ENCODE results near the gene MRPL24. TPM values are rescaled to one million over a fixed set of nuclear protein-coding genes. Genes with fewer than 3 reads are reported as not detected.
A peak's percentile ranks its signal among the peaks of the same experiment; 100 is the strongest.

The MRPL24 gene
- total and polyA plus RNA-seq, 2 of the 13 experiments (the other 11 are each of a cell fraction or from before 2014, with no cell fraction given) = 38.1 to 42.9 TPM

DNA sequence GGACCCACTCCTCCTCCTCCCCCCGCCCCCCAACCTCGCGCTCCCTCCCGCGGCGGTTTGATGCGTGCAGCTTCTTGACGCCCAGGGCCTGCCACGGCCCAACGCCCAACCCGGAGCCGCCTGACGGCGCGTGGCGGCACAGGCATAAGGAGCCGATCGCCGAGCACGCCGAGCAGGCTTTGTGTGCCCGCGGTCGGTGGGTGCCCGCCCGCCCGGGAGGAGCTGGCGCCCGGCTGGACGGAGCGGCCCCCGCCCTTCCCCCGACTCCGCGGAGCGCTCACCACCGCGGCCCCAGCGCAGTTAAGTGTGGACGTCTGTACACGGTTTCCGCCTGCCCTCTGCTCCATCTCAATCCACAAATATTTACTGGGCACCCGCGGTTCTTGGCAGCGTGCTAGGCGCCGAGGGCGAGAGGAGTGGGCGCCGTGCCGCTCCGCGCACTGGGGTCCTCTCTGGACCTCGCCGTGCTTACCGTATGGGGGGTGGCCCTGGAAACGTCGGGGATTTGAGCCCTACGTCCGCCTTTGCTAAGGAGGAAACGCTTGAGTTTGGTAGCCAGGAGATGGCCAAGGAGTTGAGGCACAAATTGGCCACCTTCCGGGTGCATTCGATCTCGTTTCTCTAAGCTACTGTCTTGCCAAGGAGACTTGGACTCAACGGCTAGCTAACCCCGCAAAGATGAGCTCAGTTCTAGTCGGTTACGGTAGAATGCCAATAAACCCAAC, 11.0 kb upstream of the MRPL24 start (continued):
- TF ChIP-seq NR2F2 (IDR thresholded peaks at IDR 0.05; ENCODE audit: borderline replicate concordance, low read depth) (no peak), RCOR2 (CRISPR knock-in tag; IDR thresholded peaks at IDR 0.05) (no peak), ELF3 (CRISPR knock-in tag; IDR thresholded peaks at IDR 0.05) (no peak; the same call in 1 of the 2 replicates), HHEX (CRISPR knock-in tag; IDR thresholded peaks at IDR 0.05) (no peak), PHF5A (CRISPR knock-in tag; IDR thresholded peaks at IDR 0.05; ENCODE audit: low read depth, unreplicated experiment) (peak; percentile 71), SYNCRIP (IDR thresholded peaks at IDR 0.05; ENCODE audit: insufficient read depth, low read depth, low read length) (no peak), ZBTB38 (CRISPR knock-in tag; IDR thresholded peaks at IDR 0.05) (peak; percentile 48; the same call in 1 of the 2 replicates), NONO (IDR thresholded peaks at IDR 0.05) (no peak), NONO (CRISPR knock-in tag; conservative IDR thresholded peaks at IDR 0.05) (peak; percentile 97), ZNF567 (CRISPR knock-in tag; IDR thresholded peaks at IDR 0.05; ENCODE audit: borderline replicate concordance) (0 out of 2 replicates have a peak, but pooled peaks have one; percentile 26), ZNF350 (CRISPR knock-in tag; IDR thresholded peaks at IDR 0.05; ENCODE audit: borderline replicate concordance, low read depth) (peak; percentile 42; the same call in 1 of the 2 replicates), HOXA3 (CRISPR knock-in tag; IDR thresholded peaks at IDR 0.05) (peak; percentile 85), CENPX (CRISPR knock-in tag; IDR thresholded peaks at IDR 0.05) (no peak), ZNF383 (CRISPR knock-in tag; IDR thresholded peaks at IDR 0.05; ENCODE audit: borderline replicate concordance) (peak; percentile 62; the same call in 1 of the 2 replicates), MTA1 (CRISPR knock-in tag; IDR thresholded peaks at IDR 0.05; ENCODE audit: borderline replicate concordance) (peak; percentile 51; the same call in 1 of the 2 replicates), NPAS2 (CRISPR knock-in tag; IDR thresholded peaks at IDR 0.05; ENCODE audit: borderline replicate concordance) (no peak), AGO1 (IDR thresholded peaks at IDR 0.05; ENCODE audit: low read depth, low read length, poor library complexity, severe bottlenecking) (no peak)
- TF ChIP-seq, protein P1, sequence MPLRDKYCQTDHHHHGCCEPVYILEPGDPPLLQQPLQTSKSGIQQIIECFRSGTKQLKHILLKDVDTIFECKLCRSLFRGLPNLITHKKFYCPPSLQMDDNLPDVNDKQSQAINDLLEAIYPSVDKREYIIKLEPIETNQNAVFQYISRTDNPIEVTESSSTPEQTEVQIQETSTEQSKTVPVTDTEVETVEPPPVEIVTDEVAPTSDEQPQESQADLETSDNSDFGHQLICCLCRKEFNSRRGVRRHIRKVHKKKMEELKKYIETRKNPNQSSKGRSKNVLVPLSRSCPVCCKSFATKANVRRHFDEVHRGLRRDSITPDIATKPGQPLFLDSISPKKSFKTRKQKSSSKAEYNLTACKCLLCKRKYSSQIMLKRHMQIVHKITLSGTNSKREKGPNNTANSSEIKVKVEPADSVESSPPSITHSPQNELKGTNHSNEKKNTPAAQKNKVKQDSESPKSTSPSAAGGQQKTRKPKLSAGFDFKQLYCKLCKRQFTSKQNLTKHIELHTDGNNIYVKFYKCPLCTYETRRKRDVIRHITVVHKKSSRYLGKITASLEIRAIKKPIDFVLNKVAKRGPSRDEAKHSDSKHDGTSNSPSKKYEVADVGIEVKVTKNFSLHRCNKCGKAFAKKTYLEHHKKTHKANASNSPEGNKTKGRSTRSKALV (CRISPR knock-in tag; IDR thresholded peaks at IDR 0.05) = peak; percentile 71; the same call in 1 of the 2 replicates
- TF ChIP-seq, protein P2, sequence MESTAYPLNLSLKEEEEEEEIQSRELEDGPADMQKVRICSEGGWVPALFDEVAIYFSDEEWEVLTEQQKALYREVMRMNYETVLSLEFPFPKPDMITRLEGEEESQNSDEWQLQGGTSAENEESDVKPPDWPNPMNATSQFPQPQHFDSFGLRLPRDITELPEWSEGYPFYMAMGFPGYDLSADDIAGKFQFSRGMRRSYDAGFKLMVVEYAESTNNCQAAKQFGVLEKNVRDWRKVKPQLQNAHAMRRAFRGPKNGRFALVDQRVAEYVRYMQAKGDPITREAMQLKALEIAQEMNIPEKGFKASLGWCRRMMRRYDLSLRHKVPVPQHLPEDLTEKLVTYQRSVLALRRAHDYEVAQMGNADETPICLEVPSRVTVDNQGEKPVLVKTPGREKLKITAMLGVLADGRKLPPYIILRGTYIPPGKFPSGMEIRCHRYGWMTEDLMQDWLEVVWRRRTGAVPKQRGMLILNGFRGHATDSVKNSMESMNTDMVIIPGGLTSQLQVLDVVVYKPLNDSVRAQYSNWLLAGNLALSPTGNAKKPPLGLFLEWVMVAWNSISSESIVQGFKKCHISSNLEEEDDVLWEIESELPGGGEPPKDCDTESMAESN (CRISPR knock-in tag; conservative IDR thresholded peaks at IDR 0.05) = peak; percentile 71; the same call in 1 of the 2 replicates
- TF ChIP-seq, protein P3, sequence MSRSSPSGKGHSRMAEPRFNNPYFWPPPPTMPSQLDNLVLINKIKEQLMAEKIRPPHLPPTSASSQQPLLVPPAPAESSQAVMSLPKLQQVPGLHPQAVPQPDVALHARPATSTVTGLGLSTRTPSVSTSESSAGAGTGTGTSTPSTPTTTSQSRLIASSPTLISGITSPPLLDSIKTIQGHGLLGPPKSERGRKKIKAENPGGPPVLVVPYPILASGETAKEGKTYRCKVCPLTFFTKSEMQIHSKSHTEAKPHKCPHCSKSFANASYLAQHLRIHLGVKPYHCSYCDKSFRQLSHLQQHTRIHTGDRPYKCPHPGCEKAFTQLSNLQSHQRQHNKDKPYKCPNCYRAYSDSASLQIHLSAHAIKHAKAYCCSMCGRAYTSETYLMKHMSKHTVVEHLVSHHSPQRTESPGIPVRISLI (CRISPR knock-in tag; IDR thresholded peaks at IDR 0.05; ENCODE audit: borderline replicate concordance) = no peak
- TF ChIP-seq, protein P4, sequence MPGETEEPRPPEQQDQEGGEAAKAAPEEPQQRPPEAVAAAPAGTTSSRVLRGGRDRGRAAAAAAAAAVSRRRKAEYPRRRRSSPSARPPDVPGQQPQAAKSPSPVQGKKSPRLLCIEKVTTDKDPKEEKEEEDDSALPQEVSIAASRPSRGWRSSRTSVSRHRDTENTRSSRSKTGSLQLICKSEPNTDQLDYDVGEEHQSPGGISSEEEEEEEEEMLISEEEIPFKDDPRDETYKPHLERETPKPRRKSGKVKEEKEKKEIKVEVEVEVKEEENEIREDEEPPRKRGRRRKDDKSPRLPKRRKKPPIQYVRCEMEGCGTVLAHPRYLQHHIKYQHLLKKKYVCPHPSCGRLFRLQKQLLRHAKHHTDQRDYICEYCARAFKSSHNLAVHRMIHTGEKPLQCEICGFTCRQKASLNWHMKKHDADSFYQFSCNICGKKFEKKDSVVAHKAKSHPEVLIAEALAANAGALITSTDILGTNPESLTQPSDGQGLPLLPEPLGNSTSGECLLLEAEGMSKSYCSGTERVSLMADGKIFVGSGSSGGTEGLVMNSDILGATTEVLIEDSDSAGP (CRISPR knock-in tag; IDR thresholded peaks at IDR 0.05; ENCODE audit: borderline replicate concordance) = peak; percentile 90

Measured in HepG2 (cell line).